IMR-90 (cell line): Measurements from ENCODE around the gene SIAH3. TPM values are rescaled to one million over a fixed set of nuclear protein-coding genes. Genes with fewer than 3 reads are reported as not detected.

Source experiments
- ATAC-seq: fragments of 200-7000 bp; cut with Tn5 transposase; 2 replicates; pipeline ENCODE4 v1.9.1; 2020; ENCODE audit warnings: low read depth, mild to moderate bottlenecking, moderate library complexity
- BruUV-seq: library from RNA; stranded (reverse); fragments of 400-500 nt; replicated peaks from 2 replicates; lab custom pipeline; 2021; lab: Mats Ljungman, UMichigan
- CTCF ChIA-PET: fragments of 300-600 bp; formaldehyde crosslinking; extraction: SDS; loops from one replicate; lab custom pipeline; 2021; ENCODE audit warnings: antibody characterized with exemption; lab: Yijun Ruan, JAX
- POLR2A ChIA-PET: fragments of 300-600 bp; sonication (Branson Sonifier 250); formaldehyde crosslinking; loops from one replicate; lab custom pipeline; 2022; ENCODE audit warnings: antibody characterized with exemption; ENCODE audit not compliant: unreplicated experiment; lab: Charles Lee
- DNase-seq: peaks from one replicate; pipeline ENCODE4 v3.0.0; 2013
- H2AFZ ChIP-seq: replicated peaks from 2 replicates; pipeline ENCODE3; 2013; ENCODE audit warnings: low read length, mild to moderate bottlenecking; ENCODE audit not compliant: poor library complexity
- H2AK5ac ChIP-seq: 2 replicates; pipeline ENCODE4 v1.6.1; 2013; ENCODE audit warnings: low read depth, low read length, inconsistent platforms
- H2AK9ac ChIP-seq: replicated peaks from 2 replicates; pipeline ENCODE3; 2013; ENCODE audit warnings: mild to moderate bottlenecking, low read depth, low read length, moderate library complexity; ENCODE audit not compliant: poor library complexity
- H2BK120ac ChIP-seq: 2 replicates; pipeline ENCODE4 v1.6.1; 2013; ENCODE audit warnings: low read depth, low read length, inconsistent platforms
- H2BK15ac ChIP-seq: 3 replicates; pipeline ENCODE4 v1.6.1; 2013; ENCODE audit warnings: low read depth, low read length, inconsistent platforms
- H2BK20ac ChIP-seq: 2 replicates; pipeline ENCODE4 v1.6.1; 2013; ENCODE audit warnings: low read depth, mild to moderate bottlenecking, inconsistent platforms, low read length, moderate library complexity
- H2BK5ac ChIP-seq: 2 replicates; pipeline ENCODE4 v1.6.1; 2013; ENCODE audit warnings: mild to moderate bottlenecking, low read depth, low read length, inconsistent platforms; ENCODE audit not compliant: poor library complexity, severe bottlenecking
- H3K14ac ChIP-seq: replicated peaks from 2 replicates; pipeline ENCODE4 v1.6.1; 2013; ENCODE audit warnings: low read depth, low read length, inconsistent platforms
- H3K18ac ChIP-seq: 2 replicates; pipeline ENCODE4 v1.6.1; 2013; ENCODE audit warnings: low read depth, low read length, control low read depth
- H3K23ac ChIP-seq: 2 replicates; pipeline ENCODE4 v1.6.1; 2013; ENCODE audit warnings: low read depth, low read length, inconsistent platforms
- H3K27ac ChIP-seq: 2 replicates; pipeline ENCODE4 v1.5.1; 2013; ENCODE audit warnings: mild to moderate bottlenecking, control low read depth, low read length; ENCODE audit not compliant: insufficient read depth
- H3K27me3 ChIP-seq: 2 replicates; pipeline ENCODE4 v1.6.1; 2013; ENCODE audit warnings: low read length; ENCODE audit not compliant: control insufficient read depth, insufficient read depth
- H3K36me3 ChIP-seq: 2 replicates; pipeline ENCODE4 v1.6.1; 2013; ENCODE audit warnings: low read length, mixed read lengths; ENCODE audit not compliant: control insufficient read depth, insufficient read depth
- H3K4ac ChIP-seq: 2 replicates; pipeline ENCODE4 v1.6.1; 2013; ENCODE audit warnings: low read depth, low read length, inconsistent platforms
- H3K4me1 ChIP-seq: 2 replicates; pipeline ENCODE4 v1.6.1; 2013; ENCODE audit warnings: low read length, mixed read lengths; ENCODE audit not compliant: control insufficient read depth, insufficient read depth
- H3K4me2 ChIP-seq: 2 replicates; pipeline ENCODE4 v1.6.1; 2013; ENCODE audit warnings: low read depth, mild to moderate bottlenecking, control low read depth, low read length, moderate library complexity
- H3K4me3 ChIP-seq: 2 replicates; pipeline ENCODE4 v1.5.1; 2013; ENCODE audit warnings: low read depth, mild to moderate bottlenecking, control low read depth, low read length, moderate library complexity; ENCODE audit not compliant: insufficient read depth
- H3K56ac ChIP-seq: 2 replicates; pipeline ENCODE4 v1.6.1; 2013; ENCODE audit warnings: low read length, inconsistent platforms; ENCODE audit not compliant: insufficient read depth; ENCODE audit errors: extremely low read depth
- H3K79me1 ChIP-seq, 2 experiments: 2 replicates each; pipeline ENCODE4 v1.6.1; 2013; ENCODE audit warnings: low read length in 2 of 2, inconsistent platforms in 1 of 2, low read depth in 1 of 2
- H3K9ac ChIP-seq: 2 replicates; pipeline ENCODE4 v1.6.1; 2013; ENCODE audit warnings: low read depth, low read length, control low read depth
- H3K9me1 ChIP-seq: 2 replicates; pipeline ENCODE4 v1.6.1; 2013; ENCODE audit warnings: low read length, inconsistent platforms; ENCODE audit not compliant: insufficient read depth
- H3K9me3 ChIP-seq: 2 replicates; pipeline ENCODE4 v1.6.1; 2013; ENCODE audit warnings: low read length; ENCODE audit not compliant: control insufficient read depth, insufficient read depth
- H4K20me1 ChIP-seq: 2 replicates; pipeline ENCODE4 v1.6.1; 2013; ENCODE audit warnings: low read length, inconsistent platforms; ENCODE audit not compliant: insufficient read depth
- H4K5ac ChIP-seq: 2 replicates; pipeline ENCODE4 v1.6.1; 2013; ENCODE audit warnings: mild to moderate bottlenecking, low read depth, low read length, control low read depth
- H4K8ac ChIP-seq, 2 experiments: 2 replicates each; pipeline ENCODE4 v1.6.1; 2013; ENCODE audit warnings: low read depth in 2 of 2, low read length in 2 of 2, control low read depth in 1 of 2, inconsistent platforms in 1 of 2
- H4K91ac ChIP-seq: 2 replicates; pipeline ENCODE4 v1.6.1; 2013; ENCODE audit warnings: low read depth, low read length, inconsistent platforms; ENCODE audit not compliant: insufficient read depth
- CEBPB ChIP-seq: IDR thresholded peaks from 2 replicates; pipeline ENCODE4 v1.6.1; 2012; ENCODE audit warnings: low read depth, low read length, improper control_type of control experiment
- CTCF ChIP-seq: conservative IDR thresholded peaks from 2 replicates; pipeline ENCODE4 v1.5.1; 2012; ENCODE audit warnings: mild to moderate bottlenecking, low read depth, low read length, improper control_type of control experiment
- FOS ChIP-seq: fragments of 150-350 bp; IDR thresholded peaks from 2 replicates; pipeline ENCODE4 v1.6.1; 2016; ENCODE audit warnings: low read depth, low read length
- RFX5 ChIP-seq: IDR thresholded peaks from 2 replicates; pipeline ENCODE4 v1.8.0; 2012; ENCODE audit warnings: low read depth, mild to moderate bottlenecking, low read length, moderate library complexity
- SMC3 ChIP-seq: fragments of 150-350 bp; IDR thresholded peaks from 2 replicates; pipeline ENCODE4 v1.6.1; 2016; ENCODE audit warnings: low read depth, mild to moderate bottlenecking, antibody characterized with exemption, low read length, moderate library complexity
- USF2 ChIP-seq: fragments of 150-350 bp; IDR thresholded peaks from 2 replicates; pipeline ENCODE4 v1.6.1; 2017; ENCODE audit warnings: mild to moderate bottlenecking, antibody characterized with exemption, low read length, low read depth
- WGBS, 2 experiments: methylation state at CpG; one replicate each; pipeline versions ENCODE4 v1.1.5 to v1.1.7; 2013; ENCODE audit warnings: missing lambda C conversion rate in 2 of 2; ENCODE audit not compliant: insufficient read length in 1 of 2; ENCODE audit errors: extremely low coverage in 2 of 2; 5-methylcytosine and 5-hydroxymethylcytosine counted together
- dilution Hi-C: fragments of 300-500 bp; cut with HindIII; formaldehyde crosslinking; loops from one replicate; pipeline ENCODE4 v1.14.3; 2018; ENCODE audit warnings: low sequenced_read_pairs; ENCODE audit not compliant: unreplicated experiment
- in situ Hi-C: fragments of 300-500 bp; cut with MboI; formaldehyde crosslinking; loops from 3 replicates; pipeline ENCODE4 v1.14.3; 2019; ENCODE audit warnings: low sequenced_read_pairs, inconsistent platforms, mixed read lengths
- intact Hi-C: fragments of 100-400 bp; cut with micrococcal nuclease; formaldehyde crosslinking; loops from 2 replicates; pipeline ENCODE4 v1.10.0; 2022
- polyA plus RNA-seq, 3 experiments: library from polyadenylated mRNA; depleted of rRNA; stranded (reverse); fragments of >200 nt; gene quantifications; 2 replicates each; pipeline ENCODE4 v1.2.3, GENCODE V29; 2012; ENCODE audit warnings: low replicate concordance in 1 of 3
- total RNA-seq: library from RNA; depleted of rRNA; stranded (reverse); fragments of >200 nt; gene quantifications from 2 replicates; pipeline ENCODE4 v1.2.3, GENCODE V29; 2012

The SIAH3 gene
- total and polyA plus RNA-seq, 2 of the 4 experiments (the other 2 are of a cell fraction) = under 0.01 TPM; not detected in 1

GRCh38 chr13:45792827-45793303 is 58.7 kb downstream of the SIAH3 start:
- no peak overlapping the region for H4K5ac ChIP-seq
- H3K18ac ChIP-seq = no peak overlapping the region
- H2BK20ac ChIP-seq = no peak overlapping the region
- no peak overlapping the region for H4K8ac ChIP-seq
- in situ Hi-C loops = no loop called here
- H2BK15ac ChIP-seq = no peak overlapping the region
- no peak overlapping the region for H3K23ac ChIP-seq
- no peak overlapping the region for H2AK5ac ChIP-seq
- H2AK9ac ChIP-seq = no peak overlapping the region
- no peaks in the 10 kb centered on the region for H3K9me1 ChIP-seq
- no peak overlapping the region for H3K56ac ChIP-seq
- no peak overlapping the region for H3K4me2 ChIP-seq
- H2AFZ ChIP-seq = no peak overlapping the region
- peaks cover 17% of the 10 kb centered on the region for H3K27me3 ChIP-seq
- H3K9me3 ChIP-seq = no peaks in the 10 kb centered on the region
- CTCF ChIA-PET = no interaction called here
- H2BK5ac ChIP-seq = no peak overlapping the region
- H3K79me1 ChIP-seq = no peaks in the 10 kb centered on the region
- no peak overlapping the region for H3K4me3 ChIP-seq
- no peaks in the 10 kb centered on the region for H3K36me3 ChIP-seq
- no peaks in the 10 kb centered on the region for H3K4me1 ChIP-seq
- H3K27ac ChIP-seq = no peak overlapping the region
- no peak overlapping the region for H3K14ac ChIP-seq
- H2BK120ac ChIP-seq = no peak overlapping the region
- TF ChIP-seq CEBPB (no peak), USF2 (no peak), SMC3 (no peak), CTCF (no peak), RFX5 (no peak), FOS (no peak)
- intact Hi-C loops = no loop called here
- ATAC-seq (no peak), DNase-seq (no peak)
- H3K4ac ChIP-seq = no peak overlapping the region
- no TSS peak for BruUV-seq
- dilution Hi-C loops = no loop called here
- H4K91ac ChIP-seq = no peak overlapping the region
- no peaks in the 10 kb centered on the region for H4K20me1 ChIP-seq
- POLR2A ChIA-PET = no interaction called here
- H3K9ac ChIP-seq = no peak overlapping the region
- WGBS, 2 experiments = 69% methylated on average over 3 of the region's 6 CpGs; no CpG with 5 or more reads in 1 of the 2 experiments
